BLaER1 treated with 17β-estradiol and CSF1 and Interleukin-3, amounts not matched to agents 10 nM and 100 nM (cell line): ENCODE measurements around the gene ITGA7.
"Not testable (repeated sequence)": the region's sequence is repeated elsewhere in the genome, so short reads cannot be mapped to it uniquely, and the experiment has no call there.

Source experiments
- H3K27ac ChIP-seq, 11 experiments: shearing (Covaris generic); formaldehyde crosslinking; 2 replicates each; pipeline ENCODE4 v1.8.1; 2022
- H3K27me3 ChIP-seq, 11 experiments: shearing (Covaris generic); formaldehyde crosslinking; 2 replicates each; pipeline ENCODE4 v1.8.1; 2022
- H3K36me3 ChIP-seq, 11 experiments: shearing (Covaris generic); formaldehyde crosslinking; 2 replicates each; pipeline ENCODE4 v1.8.1; 2022
- H3K4me1 ChIP-seq, 10 experiments: shearing (Covaris generic); formaldehyde crosslinking; 2 replicates each; pipeline ENCODE4 v1.8.1; 2022
- H3K4me2 ChIP-seq, 11 experiments: shearing (Covaris generic); formaldehyde crosslinking; 2 replicates each; pipeline ENCODE4 v1.8.1; 2022
- H3K4me3 ChIP-seq, 10 experiments: shearing (Covaris generic); formaldehyde crosslinking; 2 replicates each; pipeline ENCODE4 v1.8.1; 2022
- H3K9ac ChIP-seq, 11 experiments: shearing (Covaris generic); formaldehyde crosslinking; 2 replicates each; pipeline ENCODE4 v1.8.1; 2022
- H3K9me3 ChIP-seq, 11 experiments: shearing (Covaris generic); formaldehyde crosslinking; replicated peaks in 1 of 11; 2 replicates each; pipeline ENCODE4 v1.8.1; 2022
- H4K20me1 ChIP-seq, 11 experiments: shearing (Covaris generic); formaldehyde crosslinking; 2 replicates each; pipeline ENCODE4 v1.8.1; 2022
- Cebpa-rat ChIP-seq, 11 experiments: shearing (Covaris generic); IDR thresholded peaks; 2 replicates each; pipeline ENCODE4 v1.8.1; 2022

ITGA7 gene

DNA sequence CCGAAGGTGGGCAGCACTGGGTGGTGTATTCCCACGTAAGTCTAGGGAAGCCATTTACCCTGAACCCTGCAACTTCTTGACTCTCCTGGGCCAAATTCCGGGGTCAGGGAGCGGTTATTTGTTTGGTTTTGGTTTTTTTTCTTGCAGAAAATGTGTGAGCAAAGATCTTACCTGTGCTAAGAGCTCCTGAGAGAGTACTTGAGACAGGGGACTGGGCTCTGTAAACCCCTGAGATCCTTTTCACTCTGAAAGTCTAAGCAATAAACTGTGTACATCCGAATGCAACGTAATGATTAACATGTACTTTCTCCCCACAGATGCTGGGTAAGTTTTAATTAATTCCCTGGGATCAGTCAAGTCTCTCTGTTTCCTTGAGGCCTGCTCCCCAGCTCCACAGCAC is 49.5 kb downstream of the ITGA7 start:
- H3K9me3 ChIP-seq, result peaks cover 0 to 7% (median under 1%) of the 10 kb centered on the region in 11 experiments; a peak in 10 of 22 replicates
- TF ChIP-seq Cebpa-rat (IDR thresholded peaks at IDR 0.05), result no peak
- no peak overlapping the region for H3K4me3 ChIP-seq
- H3K36me3 ChIP-seq, result no peaks in the 10 kb centered on the region
- H3K4me1 ChIP-seq, result peaks cover 0 to 10% (median 2%) of the 10 kb centered on the region in 10 experiments; a peak in 6 of 20 replicates
- no peaks in the 10 kb centered on the region for H4K20me1 ChIP-seq
- H3K4me2 ChIP-seq, result no peak overlapping the region
- H3K27me3 ChIP-seq, result no peaks in the 10 kb centered on the region
- H3K9ac ChIP-seq, result no peak overlapping the region
- H3K27ac ChIP-seq, result no peak overlapping the region

GRCh38 chr12:55657212-55657611 is 50.5 kb downstream of the ITGA7 start:
- no peak overlapping the region for H3K4me3 ChIP-seq
- H3K36me3 ChIP-seq, result no peaks in the 10 kb centered on the region

GRCh38 chr12:55654511-55655214 is 53.0 kb downstream of the ITGA7 start:
- peaks cover 0 to 30% (median 0%) of the 10 kb centered on the region in 10 experiments; a peak in 8 of 20 replicates for H3K4me1 ChIP-seq
- 0 out of 22 replicates have a peak, but pooled peaks cover 0 to 4% (median 0%) of the 10 kb centered on the region in 11 experiments for H3K36me3 ChIP-seq
- no peaks in the 10 kb centered on the region for H3K27me3 ChIP-seq
- H3K27ac ChIP-seq, result no peak overlapping the region
- no peak overlapping the region for H3K4me2 ChIP-seq
- TF ChIP-seq Cebpa-rat (IDR thresholded peaks at IDR 0.05), result no peak
- no peaks in the 10 kb centered on the region for H4K20me1 ChIP-seq
- H3K9me3 ChIP-seq, result peaks cover 23 to 41% (median 34%) of the 10 kb centered on the region in 11 experiments
- H3K9ac ChIP-seq, result no peak overlapping the region
- no peak overlapping the region for H3K4me3 ChIP-seq

More at GRCh38 chr12:55657212-55657611, 50.5 kb downstream of the ITGA7 start:
- no peak overlapping the region for H3K9ac ChIP-seq
- H3K27ac ChIP-seq, result no peak overlapping the region
- H3K27me3 ChIP-seq, result no peaks in the 10 kb centered on the region
- peaks cover 0 to 8% (median 0%) of the 10 kb centered on the region in 10 experiments; a peak in 4 of 20 replicates for H3K4me1 ChIP-seq
- H3K9me3 ChIP-seq, result peaks cover 0 to 17% (median 8%) of the 10 kb centered on the region in 11 experiments; a peak in 16 of 22 replicates
- H4K20me1 ChIP-seq, result no peaks in the 10 kb centered on the region
- TF ChIP-seq Cebpa-rat (IDR thresholded peaks at IDR 0.05), result no peak
- no peak overlapping the region for H3K4me2 ChIP-seq

GRCh38 chr12:55653031-55653430 is 54.7 kb downstream of the ITGA7 start:
- 0 out of 20 replicates have a peak overlapping the region, but pooled peaks of 1 of the 10 experiments have one; percentile 21 for H3K4me3 ChIP-seq
- H3K4me1 ChIP-seq, result peaks cover 0 to 30% (median 0%) of the 10 kb centered on the region in 10 experiments; a peak in 7 of 20 replicates
- no peak for TF ChIP-seq Cebpa-rat (IDR thresholded peaks at IDR 0.05)
- H3K27ac ChIP-seq, result peak overlapping the region in 1 of 11 experiments; percentile 87; a peak in 1 of 22 replicates
- H3K9ac ChIP-seq, result no peak overlapping the region
- no peaks in the 10 kb centered on the region for H4K20me1 ChIP-seq
- H3K4me2 ChIP-seq, result no peak overlapping the region
- H3K27me3 ChIP-seq, result no peaks in the 10 kb centered on the region
- H3K9me3 ChIP-seq, result peaks cover 32 to 56% (median 49%) of the 10 kb centered on the region in 11 experiments
- 0 out of 22 replicates have a peak, but pooled peaks cover 0 to 5% (median 0%) of the 10 kb centered on the region in 11 experiments for H3K36me3 ChIP-seq

DNA sequence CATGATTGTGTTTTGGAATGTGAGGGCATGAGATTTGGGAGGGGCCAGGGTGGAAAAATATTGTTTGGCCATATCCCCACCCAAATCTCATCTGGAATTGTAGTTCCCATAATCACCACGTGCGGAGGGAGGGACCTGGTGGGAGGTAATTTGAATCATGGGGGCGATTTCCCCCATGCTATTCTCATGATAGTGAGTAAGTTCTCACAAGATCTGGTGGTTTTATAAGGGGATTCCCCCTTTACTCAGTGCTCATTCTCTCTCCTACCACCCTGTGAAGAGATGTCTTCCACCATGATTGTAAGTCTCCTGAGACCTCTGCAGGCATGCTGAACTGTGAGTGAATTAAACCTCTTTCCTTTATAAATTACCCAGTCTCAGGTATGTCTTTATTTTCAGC is 55.4 kb downstream of the ITGA7 start:
- TF ChIP-seq Cebpa-rat (IDR thresholded peaks at IDR 0.05), result no peak
- peaks cover 32 to 60% (median 51%) of the 10 kb centered on the region in 11 experiments for H3K9me3 ChIP-seq
- peak overlapping the region in 2 of 11 experiments; percentile 26 to 56; a peak in 2 of 22 replicates for H3K4me2 ChIP-seq
- no peaks in the 10 kb centered on the region for H4K20me1 ChIP-seq
- H3K4me1 ChIP-seq, result peaks cover 0 to 30% (median 0%) of the 10 kb centered on the region in 10 experiments; a peak in 7 of 20 replicates
- no peak overlapping the region for H3K9ac ChIP-seq
- no peaks in the 10 kb centered on the region for H3K27me3 ChIP-seq
- no peak overlapping the region for H3K4me3 ChIP-seq
- H3K36me3 ChIP-seq, result 0 out of 22 replicates have a peak, but pooled peaks cover 0 to 5% (median 0%) of the 10 kb centered on the region in 11 experiments
- H3K27ac ChIP-seq, result peak overlapping the region in 2 of 11 experiments; percentile 79 to 87; a peak in 6 of 22 replicates

GRCh38 chr12:55651299-55651683 is 56.4 kb downstream of the ITGA7 start:
- Histone ChIP-seq H3K36me3 (0 out of 22 replicates have a peak, but pooled peaks cover 0 to 5% (median 0%) of the 10 kb centered on the region in 11 experiments), H4K20me1 (no peaks in the 10 kb centered on the region), H3K9me3 (peaks cover 43 to 71% (median 62%) of the 10 kb centered on the region in 11 experiments), H3K4me3 (peak overlapping the region in 3 of 10 experiments; percentile 3 to 44 (median 15); a peak in 2 of 20 replicates), H3K4me1 (peaks cover 0 to 41% (median 0%) of the 10 kb centered on the region in 10 experiments; a peak in 7 of 20 replicates), H3K4me2 (peak overlapping the region in 3 of 11 experiments; percentile 26 to 56 (median 31); a peak in 4 of 22 replicates), H3K27me3 (no peaks in the 10 kb centered on the region), H3K9ac (0 out of 22 replicates have a peak overlapping the region, but pooled peaks of 1 of the 11 experiments have one; percentile 6), H3K27ac (peak overlapping the region in 6 of 11 experiments; percentile 8 to 87 (median 66); a peak in 9 of 22 replicates)
- TF ChIP-seq Cebpa-rat (IDR thresholded peaks at IDR 0.05), result no peak

GRCh38 chr12:55650620-55651298 is 56.9 kb downstream of the ITGA7 start:
- Histone ChIP-seq H3K9me3 (peaks cover 48 to 76% (median 67%) of the 10 kb centered on the region in 11 experiments), H3K4me1 (peaks cover 0 to 46% (median 0%) of the 10 kb centered on the region in 10 experiments; a peak in 7 of 20 replicates), H3K27ac (peak overlapping the region in 6 of 11 experiments; percentile 8 to 87 (median 68); a peak in 11 of 22 replicates)

GRCh38 chr12:55647027-55647426 is 60.7 kb downstream of the ITGA7 start:
- H3K4me2 ChIP-seq, result peak overlapping the region in 1 of 11 experiments; percentile 11; a peak in 2 of 22 replicates
- H3K4me1 ChIP-seq, result peaks cover 7 to 73% (median 15%) of the 10 kb centered on the region in 10 experiments
- H3K9ac ChIP-seq, result no peak overlapping the region
- H4K20me1 ChIP-seq, result no peaks in the 10 kb centered on the region
- peak overlapping the region in 1 of 11 experiments; percentile 25; a peak in 1 of 22 replicates for H3K27ac ChIP-seq
- H3K4me3 ChIP-seq, result no peak overlapping the region
- H3K9me3 ChIP-seq, result peaks cover 54 to 84% (median 65%) of the 10 kb centered on the region in 11 experiments
- no peaks in the 10 kb centered on the region for H3K27me3 ChIP-seq
- TF ChIP-seq Cebpa-rat (IDR thresholded peaks at IDR 0.05), result no peak
- H3K36me3 ChIP-seq, result 0 out of 22 replicates have a peak, but pooled peaks cover 0 to 5% (median 0%) of the 10 kb centered on the region in 11 experiments

More at GRCh38 chr12:55650620-55651298, 56.9 kb downstream of the ITGA7 start:
- H3K36me3 ChIP-seq, H4K20me1 ChIP-seq, H3K27me3 ChIP-seq: not testable (repeated sequence)
- Histone ChIP-seq H3K4me2 (peak overlapping the region in 3 of 11 experiments; percentile 26 to 56 (median 31); a peak in 4 of 22 replicates), H3K9ac (peak overlapping the region in 3 of 11 experiments; percentile 21 to 58 (median 38); a peak in 2 of 22 replicates), H3K4me3 (0 out of 20 replicates have a peak overlapping the region, but pooled peaks of 2 of the 10 experiments have one; percentile 3 to 15)
